ENCODE results near the gene TUBGCP5. TPM values are rescaled to one million over a fixed set of nuclear protein-coding genes. Genes with fewer than 3 reads are reported as not detected.

TUBGCP5 gene
- total RNA-seq, 1 donor from 2014 or later = 13.9 TPM

DNA sequence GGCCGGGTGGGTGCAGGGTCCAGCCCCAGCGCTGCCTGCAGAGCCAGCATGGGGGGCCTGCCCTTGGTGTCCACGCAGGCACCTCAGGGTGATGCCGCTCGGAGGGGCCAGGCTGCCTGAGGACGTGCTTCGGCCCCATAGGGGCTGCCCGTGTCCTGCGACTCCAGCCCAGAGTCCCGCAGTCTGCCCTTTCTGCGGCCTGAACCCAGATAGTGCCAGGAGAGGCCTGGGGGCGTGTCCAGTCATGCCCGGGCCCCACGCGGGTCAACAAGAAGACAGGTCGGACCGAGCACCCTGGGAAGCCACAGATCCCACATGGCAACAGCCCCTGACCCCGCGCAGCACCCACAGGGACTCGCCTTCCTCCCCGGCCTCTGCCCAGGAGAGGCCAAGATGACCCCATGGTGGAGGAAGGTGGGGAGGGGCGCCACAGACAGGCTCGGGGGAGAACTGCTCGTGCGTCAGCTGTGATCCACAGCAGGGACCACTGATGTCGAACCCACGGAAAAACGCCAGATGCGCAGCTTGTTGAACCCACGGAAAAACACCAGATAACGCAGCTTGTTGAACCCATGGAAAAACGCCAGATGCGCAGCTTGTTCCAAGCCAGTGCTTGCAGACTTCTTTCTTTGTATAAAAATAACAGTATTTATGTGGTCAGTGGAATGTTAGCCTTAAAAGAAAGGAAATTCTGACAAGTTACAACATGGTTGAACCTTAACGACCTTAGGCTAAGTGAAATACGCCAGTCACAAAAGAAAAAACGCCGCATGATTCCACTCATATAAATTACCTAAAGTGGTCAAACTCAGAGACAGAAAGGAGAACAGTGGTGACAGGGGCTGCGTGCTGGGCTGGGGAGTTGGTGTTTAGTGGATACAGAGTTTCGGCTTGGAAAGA lies 87.7 kb downstream of the TUBGCP5 start:
- ATAC-seq = no peak

DNA sequence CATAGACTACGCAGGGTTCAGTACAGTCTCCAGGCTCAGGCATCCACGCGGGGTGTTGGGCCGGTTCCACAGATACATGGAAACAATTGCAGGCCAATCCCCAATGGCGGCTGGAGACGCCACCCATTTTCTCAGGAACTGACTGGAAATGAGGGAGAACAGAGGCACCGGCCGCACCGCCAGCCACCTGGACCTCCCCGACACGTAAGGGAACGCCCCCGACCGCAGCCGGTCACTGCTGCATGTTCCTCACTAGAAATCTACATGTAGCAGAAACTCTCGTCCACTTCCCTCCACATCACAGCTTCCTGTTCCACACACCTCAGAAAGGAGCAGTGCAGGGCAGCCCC lies 88.4 kb downstream of the TUBGCP5 start:
- ATAC-seq = no peak

- ATAC-seq = no peak
Measured at GRCh38 chr15:22950256-22950990, 88.9 kb downstream of the TUBGCP5 start.

Other genes starting within 250 kb of the TUBGCP5 start
- 32.0 TPM for gene NIPA2, start 200.9 kb downstream of the TUBGCP5 start, total RNA-seq
- 118 TPM for gene CYFIP1, start 59.2 kb downstream of the TUBGCP5 start, total RNA-seq
- gene GOLGA6L1, start 97.3 kb upstream of the TUBGCP5 start, total RNA-seq = not detected

Data from esophagus mucosa (tissue), 1 donor.